ENCODE measurements around the gene PRKRIP1.
"Not testable (repeated sequence)": the region's sequence is repeated elsewhere in the genome, so short reads cannot be mapped to it uniquely, and the experiment has no call there.

PRKRIP1 gene

GRCh38 chr7:102431617-102432298, 35.6 kb downstream of the PRKRIP1 start:
- peak; percentile 15 for DNase-seq (ENCODE audit: low read depth)

DNA sequence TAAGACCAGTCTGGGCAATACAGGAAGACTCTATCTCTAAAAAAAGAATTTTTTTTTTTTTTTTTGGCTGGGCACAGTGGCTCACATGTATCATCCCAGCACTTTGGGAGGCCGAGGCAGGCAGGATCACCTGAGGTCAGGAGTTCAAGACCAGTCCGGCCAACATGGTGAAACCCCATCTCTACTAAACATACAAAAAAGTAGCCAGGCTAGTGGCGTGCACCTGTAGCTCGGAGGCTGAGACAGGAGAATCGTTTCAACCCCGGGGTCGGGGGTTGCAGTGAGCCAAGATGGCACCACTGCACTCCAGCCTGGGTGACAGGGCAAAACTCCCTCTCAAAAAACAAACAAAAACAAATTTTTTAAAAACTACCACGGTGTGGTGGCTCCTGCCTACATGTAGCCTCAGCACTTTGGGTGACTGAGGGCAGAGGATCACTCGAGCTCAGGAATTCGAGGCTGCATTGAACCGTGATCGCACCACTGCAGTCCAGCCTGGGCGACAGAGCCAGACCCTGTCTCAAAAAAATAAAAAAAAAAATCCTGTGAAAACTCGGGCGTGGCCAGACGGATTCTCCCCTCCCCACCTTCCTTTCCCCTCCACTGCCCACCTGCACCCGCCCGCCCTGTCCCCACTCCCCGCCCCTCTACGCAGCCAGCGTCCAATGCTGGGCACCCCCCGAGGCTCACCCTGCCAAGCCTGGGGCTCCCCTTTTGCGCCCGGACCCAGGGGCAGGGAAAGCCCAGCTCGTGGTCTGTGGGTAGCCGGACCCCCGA, 36.5 kb downstream of the PRKRIP1 start:
- DNase-seq (ENCODE audit: low read depth) = no peak

DNA sequence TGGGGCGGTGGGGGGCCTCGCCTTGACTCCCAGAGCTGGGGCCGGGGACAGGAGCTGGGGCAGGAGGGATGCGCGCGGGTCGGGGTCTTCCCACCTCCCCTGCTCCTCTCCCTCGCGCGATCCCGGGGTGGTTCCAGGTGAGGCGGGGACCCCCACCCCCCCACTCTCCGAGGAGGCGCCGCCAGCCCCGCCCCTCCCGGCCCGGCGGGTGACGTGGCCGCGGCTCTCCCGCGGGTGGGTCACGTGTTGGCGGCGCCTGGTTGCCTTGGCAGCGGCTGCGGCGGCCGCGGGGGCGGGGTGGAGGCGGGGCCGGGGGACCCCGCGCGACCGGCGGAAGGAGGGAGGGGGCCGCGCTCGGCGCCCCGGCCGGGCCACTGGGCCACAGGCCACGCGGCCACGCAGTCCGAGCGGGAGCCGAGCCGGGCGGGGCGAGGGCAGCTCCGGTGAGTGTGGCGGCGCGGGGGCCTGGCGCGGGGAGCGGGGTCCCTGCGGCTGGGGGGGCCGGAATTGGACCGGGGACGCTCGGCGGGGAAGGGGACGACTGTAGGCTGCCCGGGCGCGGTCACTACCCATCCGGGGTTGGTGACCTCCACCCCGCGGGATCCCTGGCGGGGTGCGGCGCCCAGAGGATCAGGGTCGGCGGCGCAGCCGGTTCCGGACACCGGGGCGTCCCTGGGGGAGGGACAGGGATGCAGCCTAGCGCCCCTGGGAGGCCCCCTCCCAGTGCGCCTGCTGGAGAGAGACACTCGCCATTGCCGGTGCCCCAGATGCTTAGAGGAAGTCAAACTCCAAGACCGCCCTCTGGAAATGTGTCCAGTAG, 37.3 kb downstream of the PRKRIP1 start, which contains the start of gene ORAI2:
Gene ORAI2, plus strand, starts transcription at position 357 of the 820 bp plus-strand sequence. CDS start 5,382 bp downstream, outside the sequence.
- DNase-seq (ENCODE audit: low read depth) = peak; percentile 84

DNA sequence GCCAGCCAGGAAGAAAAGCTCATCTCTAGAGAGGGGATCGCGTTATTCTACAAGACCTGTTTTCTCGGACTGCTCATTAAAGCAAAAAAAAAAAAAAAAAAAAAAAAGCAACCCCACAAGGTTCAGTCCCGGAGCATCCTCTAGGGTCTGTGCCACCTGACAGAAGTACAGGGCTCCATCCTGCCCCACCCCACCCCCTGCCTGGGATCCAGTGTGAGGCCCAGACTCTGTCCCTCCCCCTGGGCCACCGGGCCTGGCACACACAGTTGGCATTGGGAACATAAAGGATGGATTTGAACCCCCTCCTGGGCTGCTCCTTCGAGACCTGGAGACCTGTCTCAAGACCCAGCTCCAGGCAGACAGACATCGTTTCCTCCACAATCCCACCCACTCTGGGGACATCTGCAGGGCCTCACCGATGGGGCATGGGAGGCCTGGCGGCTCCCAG, 37.9 kb downstream of the PRKRIP1 start:
- DNase-seq (ENCODE audit: low read depth) = no peak

GRCh38 chr7:102436118-102436517, 40.0 kb downstream of the PRKRIP1 start:
- DNase-seq (ENCODE audit: low read depth) = no peak

DNA sequence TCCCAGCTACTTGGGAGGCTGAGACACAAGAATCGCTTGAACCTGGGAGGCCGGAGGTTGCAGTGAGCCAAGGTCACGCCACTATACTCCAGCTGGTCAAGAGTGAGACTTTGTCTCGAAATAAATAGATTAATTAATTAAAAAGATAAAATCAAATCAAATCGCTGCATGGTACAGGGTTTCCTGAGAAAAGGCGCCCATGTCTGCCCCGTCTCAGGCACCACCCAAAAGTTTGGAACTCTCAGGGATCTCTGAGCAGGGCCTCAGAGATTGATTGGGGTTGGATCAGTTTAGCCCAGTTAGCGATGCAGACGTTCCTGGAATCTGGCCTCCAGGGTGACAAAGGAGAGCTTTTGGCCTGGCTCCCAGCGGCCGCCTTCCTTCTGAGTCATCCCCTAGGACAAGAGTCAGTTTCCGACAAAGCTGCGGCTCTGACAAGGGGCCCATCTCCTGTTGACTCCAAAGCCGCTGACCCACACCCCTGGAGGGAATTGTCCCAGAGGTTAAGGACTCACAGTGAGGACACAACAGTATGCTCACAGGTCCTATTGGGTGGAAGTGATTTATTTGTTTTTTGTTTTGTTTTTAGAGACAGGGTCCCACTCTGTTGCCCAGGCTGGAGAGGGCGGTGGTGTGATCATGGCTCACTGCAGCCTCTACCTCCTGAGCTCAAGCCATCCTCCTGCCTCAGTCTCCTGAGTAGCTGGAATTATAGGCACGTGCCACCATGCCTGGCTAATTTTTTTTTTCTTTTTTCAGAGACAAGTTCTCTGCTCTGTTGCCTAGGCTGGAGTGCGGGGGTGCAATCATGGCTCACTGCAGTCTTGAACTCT, 44.0 kb downstream of the PRKRIP1 start:
- no peak for DNase-seq (ENCODE audit: low read depth)

DNA sequence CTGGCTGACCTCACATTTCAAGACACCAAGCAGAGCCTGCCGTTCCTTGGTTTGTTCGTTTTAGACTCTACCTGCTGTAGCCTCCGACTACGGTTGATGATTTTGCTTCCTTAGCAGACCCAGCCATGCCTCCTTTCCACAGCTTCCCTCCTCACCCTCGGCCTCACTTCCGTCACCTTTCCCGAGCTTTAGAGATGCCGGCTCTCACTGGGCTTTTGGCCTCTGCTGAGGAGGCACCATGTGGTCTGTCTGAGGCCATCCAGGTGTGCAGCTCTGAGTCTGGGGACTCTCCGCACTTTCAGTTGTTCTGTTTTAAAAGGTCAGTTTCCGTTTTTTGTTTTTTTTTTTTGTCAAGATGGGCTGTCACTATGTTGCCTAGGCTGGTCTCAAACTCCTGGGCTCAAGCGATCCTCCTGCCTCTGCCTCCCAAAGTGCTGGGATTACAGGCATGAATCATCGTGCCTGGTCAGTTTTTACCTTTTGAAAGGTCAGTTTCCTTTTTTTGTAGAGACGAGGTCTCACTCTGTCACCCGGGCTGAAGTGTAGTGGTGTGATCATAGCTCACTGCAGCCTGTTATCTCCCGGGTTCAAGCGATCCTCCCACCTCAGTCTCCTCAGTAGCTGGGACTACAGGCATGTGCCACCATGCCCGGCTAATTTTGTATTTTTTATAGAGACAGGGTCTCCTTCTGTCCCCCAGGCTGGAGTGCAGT, 49.0 kb downstream of the PRKRIP1 start:
- DNase-seq (ENCODE audit: low read depth) = no peak

DNA sequence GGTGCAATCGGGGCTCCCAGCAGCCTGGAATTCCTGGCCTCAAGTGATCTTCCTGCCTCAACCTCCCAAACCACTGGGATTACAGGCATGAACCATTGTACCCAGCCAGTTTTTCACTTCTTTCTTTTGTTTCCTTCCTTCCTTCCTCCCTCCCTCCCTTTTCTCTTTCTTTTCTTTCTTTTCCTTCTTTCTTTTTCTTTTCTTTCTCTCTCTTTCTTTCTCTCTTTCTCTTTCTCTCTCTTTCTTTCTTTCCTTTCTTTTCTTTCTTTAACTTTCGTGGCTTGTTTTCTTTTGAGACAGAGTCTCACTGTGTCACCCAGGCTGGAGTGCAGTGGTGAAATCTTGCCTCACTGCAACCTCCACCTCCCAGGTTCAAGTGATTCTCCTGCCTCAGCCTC, 49.5 kb downstream of the PRKRIP1 start:
- DNase-seq (ENCODE audit: low read depth) = no peak

GRCh38 chr7:102446387-102447156, 50.4 kb downstream of the PRKRIP1 start:
- no peak for DNase-seq (ENCODE audit: low read depth)

- no peak for DNase-seq (ENCODE audit: low read depth)
These were observed 51.1 kb downstream of the PRKRIP1 start for GRCh38 chr7:102447311-102447710.

DNA sequence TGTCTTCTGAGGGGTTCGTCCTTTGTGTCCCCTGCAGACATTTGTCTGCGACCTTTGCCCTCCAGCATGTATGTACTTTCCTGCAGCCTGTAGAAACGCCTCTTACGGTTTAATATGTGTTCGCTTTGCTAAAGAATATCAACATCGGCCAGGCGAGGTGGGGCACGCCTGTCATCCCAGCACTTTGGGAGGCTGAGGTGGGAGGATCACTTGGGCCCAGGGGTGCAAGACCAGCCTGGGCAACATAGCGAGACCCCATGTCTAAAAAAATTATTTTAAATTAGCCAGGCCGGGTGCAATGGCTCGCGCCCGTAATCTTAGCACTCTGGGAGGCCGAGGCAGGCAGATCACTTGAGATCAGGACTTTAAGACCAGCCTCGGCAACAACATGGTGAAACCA, 53.0 kb downstream of the PRKRIP1 start:
- DNase-seq (ENCODE audit: low read depth) = no peak

DNA sequence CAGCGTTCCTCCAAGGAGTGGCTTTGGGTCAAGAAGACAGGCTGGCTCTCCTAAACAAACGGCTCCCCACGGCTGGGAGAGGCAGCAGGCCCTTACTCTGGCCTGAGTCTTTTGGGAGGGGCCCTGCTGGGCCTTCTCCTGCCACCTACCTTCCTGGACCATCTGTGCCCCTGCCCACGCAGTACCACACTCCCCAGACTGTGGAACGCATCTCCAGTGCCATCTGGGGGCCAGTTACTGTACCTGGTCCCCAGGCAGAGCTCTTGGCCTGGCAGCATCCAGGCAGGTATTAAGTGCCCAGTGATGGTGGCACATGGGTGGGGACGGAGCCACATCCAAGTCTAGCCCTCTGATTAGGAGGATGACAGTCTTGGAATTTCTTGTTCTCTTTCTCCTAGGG, 54.1 kb downstream of the PRKRIP1 start:
- DNase-seq (ENCODE audit: low read depth) = peak; percentile 30

- DNase-seq (ENCODE audit: low read depth) = no peak
These were observed 55.4 kb downstream of the PRKRIP1 start for GRCh38 chr7:102451371-102452054.

DNA sequence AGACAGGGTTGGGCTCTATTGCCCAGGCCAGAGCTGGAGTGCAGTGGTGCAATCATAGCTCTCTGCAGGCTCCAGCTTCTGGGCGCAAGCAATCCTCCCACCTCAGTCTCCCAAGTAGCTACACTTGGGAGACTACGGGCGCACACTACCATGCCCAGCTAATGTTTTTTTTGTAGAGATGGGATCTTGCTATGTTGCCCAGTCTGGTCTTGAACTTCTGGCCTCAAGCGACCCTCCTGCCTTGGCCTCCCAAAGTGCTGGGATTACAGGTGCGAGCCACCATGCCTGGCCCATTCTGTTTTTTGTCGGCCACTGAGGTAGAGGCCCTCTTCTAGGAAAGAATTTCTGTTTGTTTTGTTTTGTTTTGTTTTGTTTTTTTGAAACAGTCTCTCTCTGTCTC, 56.3 kb downstream of the PRKRIP1 start:
- no peak for DNase-seq (ENCODE audit: low read depth)

GRCh38 chr7:102453319-102453718, 57.2 kb downstream of the PRKRIP1 start:
- no peak for DNase-seq (ENCODE audit: low read depth)

GRCh38 chr7:102454468-102454867, 58.3 kb downstream of the PRKRIP1 start:
- no peak for DNase-seq (ENCODE audit: low read depth)

DNA sequence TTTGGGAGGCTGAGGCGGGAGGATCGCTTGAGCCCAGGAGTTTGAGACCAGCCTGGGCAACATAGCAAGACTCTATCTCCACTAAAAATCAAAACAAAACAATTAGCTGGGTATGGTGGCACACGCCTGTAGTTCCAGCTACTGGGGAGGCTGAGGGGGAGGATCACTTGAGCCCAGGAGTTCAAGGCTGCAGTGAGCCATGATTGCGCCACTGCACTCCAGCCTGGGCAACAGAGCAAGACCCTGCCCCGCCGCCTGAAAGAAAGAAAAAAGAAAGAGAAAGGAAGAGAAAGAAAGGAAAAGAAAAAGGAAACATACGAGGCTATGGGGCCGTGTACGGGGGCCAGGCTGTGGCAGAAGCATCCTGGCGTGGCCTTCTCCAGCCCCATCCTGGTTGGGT, 58.8 kb downstream of the PRKRIP1 start:
- DNase-seq (ENCODE audit: low read depth) = not testable (repeated sequence)

- DNase-seq (ENCODE audit: low read depth) = no peak
These were observed 59.4 kb downstream of the PRKRIP1 start for GRCh38 chr7:102455596-102455995.

DNA sequence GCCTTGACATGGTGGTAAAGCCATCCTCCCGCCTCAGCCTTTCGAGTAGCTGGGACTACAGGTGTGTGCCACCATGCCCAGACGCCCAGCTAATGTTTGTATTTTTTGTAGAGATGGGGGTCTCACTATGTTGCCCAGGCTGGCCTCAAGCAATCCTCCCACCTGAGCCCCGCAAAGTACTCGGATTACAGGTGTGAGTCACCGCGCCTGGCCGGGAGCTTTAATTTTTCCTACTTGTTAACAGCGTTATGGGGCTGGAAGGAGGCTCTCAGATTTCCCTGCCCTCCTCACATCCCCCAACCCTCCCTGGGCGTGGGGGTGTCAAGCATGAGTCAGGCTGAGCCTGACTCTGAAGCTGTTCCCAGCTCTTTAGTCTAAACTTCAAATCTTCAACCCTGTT, 60.2 kb downstream of the PRKRIP1 start:
- DNase-seq (ENCODE audit: low read depth) = no peak
